GM10266 (cell line): ENCODE measurements around the gene AOC1.
"Not testable (repeated sequence)": the region's sequence is repeated elsewhere in the genome, so short reads cannot be mapped to it uniquely, and the experiment has no call there.

ENCODE experiments used
- DNase-seq: peaks from one replicate; pipeline ENCODE4 v3.0.0; 2012; ENCODE audit errors: extremely low spot score
- CTCF ChIP-seq: IDR thresholded peaks from 2 replicates; pipeline ENCODE4 v1.5.1; 2012; ENCODE audit warnings: mild to moderate bottlenecking, low read depth; ENCODE audit not compliant: control insufficient read depth, insufficient read depth; ENCODE audit errors: missing control alignments

AOC1 gene

GRCh38 chr7:150904011-150904909 lies 51.9 kb downstream of the AOC1 start:
- no peak for DNase-seq
- no peak for TF ChIP-seq CTCF

- no peak for DNase-seq
- TF ChIP-seq CTCF = no peak
Observed at GRCh38 chr7:150908173-150908572, 55.9 kb downstream of the AOC1 start.

- DNase-seq = no peak
- no peak for TF ChIP-seq CTCF
Observed at GRCh38 chr7:150909200-150909995, 57.1 kb downstream of the AOC1 start.

- DNase-seq = not testable (repeated sequence)
Observed at GRCh38 chr7:150910305-150910995, 58.1 kb downstream of the AOC1 start.

- no peak for TF ChIP-seq CTCF
- DNase-seq = no peak
Observed at GRCh38 chr7:150910996-150911422, 58.7 kb downstream of the AOC1 start.
